GM12891 (cell line): Measurements from ENCODE around the gene CYB561D2.

Experiments
- PAX5 ChIP-seq: IDR thresholded peaks from 2 replicates; pipeline ENCODE4 v1.6.1; 2011; ENCODE audit warnings: low read length, moderate library complexity, mild to moderate bottlenecking; ENCODE audit not compliant: insufficient read depth, severe bottlenecking
- POLR2A ChIP-seq: IDR thresholded peaks from 2 replicates; pipeline ENCODE4 v1.6.1; 2011; ENCODE audit warnings: low read depth, low read length, control low read depth
- POLR2AphosphoS5 ChIP-seq: IDR thresholded peaks from 2 replicates; pipeline ENCODE4 v1.6.1; 2011; ENCODE audit warnings: low read depth, low read length, control low read depth
- SPI1 ChIP-seq: IDR thresholded peaks from 2 replicates; pipeline ENCODE4 v1.6.1; 2011; ENCODE audit warnings: low read depth, low read length, control low read depth
- TAF1 ChIP-seq: IDR thresholded peaks from 2 replicates; pipeline ENCODE4 v1.6.1; 2011; ENCODE audit warnings: low read depth, low read length, control low read depth

GRCh38 chr3:50388720-50389413 is 38.2 kb downstream of the CYB561D2 start:
- TF ChIP-seq POLR2AphosphoS5 (no peak), POLR2A (no peak), TAF1 (no peak), PAX5 (no peak), SPI1 (no peak)
